Astrocyte of the cerebellum (primary cell): Measurements from ENCODE around the gene RHBDL1.

Source experiments
- DNase-seq: peaks from one replicate; pipeline ENCODE4 v3.0.0-alpha.2; 2011; ENCODE audit warnings: low read depth
- H3K4me3 ChIP-seq: 2 replicates; pipeline ENCODE4 v1.5.1; 2011; ENCODE audit warnings: mild to moderate bottlenecking, low read depth, low read length, moderate library complexity
- CTCF ChIP-seq: IDR thresholded peaks from 2 replicates; pipeline ENCODE4 v1.5.1; 2012; ENCODE audit warnings: low read length, low read depth, moderate library complexity, mild to moderate bottlenecking; ENCODE audit errors: missing control alignments
- in situ Hi-C: cut with HindIII; loops from 2 replicates; pipeline ENCODE4 v1.10.0; 2017; ENCODE audit warnings: low sequenced_read_pairs

Gene RHBDL1

GRCh38 chr16:675884-676564 is 553 bp downstream of the RHBDL1 start:
- no peak for TF ChIP-seq CTCF
- DNase-seq: no peak
- H3K4me3 ChIP-seq: peak overlapping the region; percentile 31
- in situ Hi-C loops: no loop called here

- TF ChIP-seq CTCF: no peak
- in situ Hi-C loops: no loop called here
Observed at GRCh38 chr16:676565-676902, 1.1 kb downstream of the RHBDL1 start.

GRCh38 chr16:676913-677312 is 1.4 kb downstream of the RHBDL1 start:
- in situ Hi-C loops: no loop called here
- no peak for DNase-seq
- no peak for TF ChIP-seq CTCF
- no peak overlapping the region for H3K4me3 ChIP-seq

More at GRCh38 chr16:676565-676902, 1.1 kb downstream of the RHBDL1 start:
- no peak for DNase-seq
- no peak overlapping the region for H3K4me3 ChIP-seq

- in situ Hi-C loops: no loop called here
- H3K4me3 ChIP-seq: no peak overlapping the region
Observed at GRCh38 chr16:677316-678190, 2.1 kb downstream of the RHBDL1 start.

GRCh38 chr16:678209-678857 is 2.9 kb downstream of the RHBDL1 start:
- in situ Hi-C loops: no loop called here
- no peak overlapping the region for H3K4me3 ChIP-seq
- TF ChIP-seq CTCF: no peak
- no peak for DNase-seq

More at GRCh38 chr16:677316-678190, 2.1 kb downstream of the RHBDL1 start:
- DNase-seq: no peak
- TF ChIP-seq CTCF: no peak
